ENCODE data around the gene TUBB1.

The TUBB1 gene

DNA sequence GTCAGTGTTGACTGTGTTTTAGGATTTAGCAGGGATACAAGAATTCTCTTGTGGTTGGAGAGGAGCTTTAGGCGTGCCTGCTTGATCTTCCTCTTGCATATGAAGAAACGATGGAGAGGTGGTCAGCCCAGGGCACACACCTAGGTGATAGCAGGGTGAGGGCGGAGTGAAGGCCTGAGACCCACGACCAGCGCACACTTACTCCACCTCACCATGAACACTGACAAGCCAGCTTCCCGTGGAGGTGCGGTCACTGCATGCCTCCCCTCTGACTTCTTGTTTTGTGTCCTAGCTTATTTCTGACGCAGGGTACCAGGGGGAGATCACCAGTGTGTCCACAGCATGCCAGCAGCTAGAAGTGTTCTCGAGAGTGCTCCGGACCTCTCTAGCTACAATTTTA, 30.0 kb upstream of the TUBB1 start:
- in situ Hi-C loops (cut with MboI; ENCODE audit: low sequenced_read_pairs) = no loop called here

DNA sequence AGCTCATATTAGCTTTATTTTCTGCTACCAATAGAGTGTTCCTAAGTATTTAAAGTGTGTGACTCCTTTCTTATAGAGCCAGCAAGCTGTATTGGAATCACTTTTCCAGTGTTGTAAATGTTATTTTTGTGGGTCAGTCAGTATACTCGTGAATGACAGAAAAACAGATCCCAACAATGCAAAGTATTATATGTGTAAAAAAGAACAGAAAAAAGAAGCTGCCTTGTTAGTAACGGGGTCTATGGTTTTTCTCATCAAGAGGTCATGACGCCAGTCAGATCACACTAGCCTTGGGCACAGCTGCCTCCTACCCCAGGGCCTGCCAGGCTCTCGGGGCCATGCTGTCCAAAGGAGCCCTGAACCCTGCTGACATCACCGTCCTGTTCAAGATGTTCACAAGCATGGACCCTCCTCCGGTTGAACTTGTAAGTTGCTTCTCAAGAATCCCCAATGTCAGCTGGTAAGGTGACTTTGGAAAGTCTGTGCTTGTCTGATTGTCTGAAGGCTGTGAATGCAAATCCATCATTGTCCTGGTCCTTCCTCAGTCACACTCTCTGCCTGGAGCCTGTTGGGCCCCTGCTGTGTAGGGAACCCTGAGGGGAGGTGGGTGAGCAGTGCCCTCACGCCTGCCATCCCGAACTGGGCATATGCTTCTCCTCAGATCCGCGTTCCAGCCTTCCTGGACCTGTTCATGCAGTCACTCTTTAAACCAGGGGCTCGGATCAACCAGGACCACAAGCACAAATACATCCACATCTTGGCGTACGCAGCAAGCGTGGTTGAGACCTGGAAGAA, 28.4 kb upstream of the TUBB1 start:
- in situ Hi-C loops (cut with MboI; ENCODE audit: low sequenced_read_pairs) = no loop called here

DNA sequence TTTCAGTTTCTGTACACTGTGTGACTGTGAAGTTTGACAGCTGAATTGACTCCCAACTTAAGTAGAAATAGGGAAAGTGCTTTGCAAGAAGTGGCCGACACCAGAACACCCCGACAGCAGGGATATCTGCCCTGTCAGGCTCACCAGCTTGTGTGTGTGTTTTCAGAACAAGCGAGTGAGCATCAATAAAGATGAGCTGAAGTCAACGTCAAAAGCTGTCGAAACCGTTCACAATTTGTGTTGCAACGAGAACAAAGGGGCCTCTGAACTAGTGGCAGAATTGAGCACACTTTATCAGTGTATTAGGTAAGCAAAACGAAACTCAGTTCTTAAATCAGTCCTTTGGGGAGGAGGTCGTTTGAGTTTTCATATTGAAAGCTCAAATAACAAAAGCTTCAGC, 27.5 kb upstream of the TUBB1 start:
- in situ Hi-C loops (cut with MboI; ENCODE audit: low sequenced_read_pairs) = no loop called here

DNA sequence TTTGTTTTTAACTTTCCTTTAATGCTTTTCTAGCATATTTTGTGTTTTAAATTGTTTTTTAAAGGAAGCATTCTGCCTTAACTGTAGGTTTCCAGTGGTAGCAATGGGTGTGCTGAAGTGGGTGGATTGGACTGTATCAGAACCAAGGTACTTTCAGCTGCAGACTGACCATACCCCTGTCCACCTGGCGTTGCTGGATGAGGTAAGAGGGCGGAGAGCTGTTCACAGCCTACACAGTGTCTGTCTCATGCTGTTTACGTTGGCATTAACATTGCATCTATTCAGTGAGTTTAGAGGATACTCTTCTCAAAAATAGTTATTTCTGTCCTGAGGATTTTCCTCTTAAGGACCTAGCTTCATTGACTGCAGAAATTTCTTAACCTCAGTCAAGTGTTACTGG, 26.3 kb upstream of the TUBB1 start:
- in situ Hi-C loops (cut with MboI; ENCODE audit: low sequenced_read_pairs) = no loop called here

DNA sequence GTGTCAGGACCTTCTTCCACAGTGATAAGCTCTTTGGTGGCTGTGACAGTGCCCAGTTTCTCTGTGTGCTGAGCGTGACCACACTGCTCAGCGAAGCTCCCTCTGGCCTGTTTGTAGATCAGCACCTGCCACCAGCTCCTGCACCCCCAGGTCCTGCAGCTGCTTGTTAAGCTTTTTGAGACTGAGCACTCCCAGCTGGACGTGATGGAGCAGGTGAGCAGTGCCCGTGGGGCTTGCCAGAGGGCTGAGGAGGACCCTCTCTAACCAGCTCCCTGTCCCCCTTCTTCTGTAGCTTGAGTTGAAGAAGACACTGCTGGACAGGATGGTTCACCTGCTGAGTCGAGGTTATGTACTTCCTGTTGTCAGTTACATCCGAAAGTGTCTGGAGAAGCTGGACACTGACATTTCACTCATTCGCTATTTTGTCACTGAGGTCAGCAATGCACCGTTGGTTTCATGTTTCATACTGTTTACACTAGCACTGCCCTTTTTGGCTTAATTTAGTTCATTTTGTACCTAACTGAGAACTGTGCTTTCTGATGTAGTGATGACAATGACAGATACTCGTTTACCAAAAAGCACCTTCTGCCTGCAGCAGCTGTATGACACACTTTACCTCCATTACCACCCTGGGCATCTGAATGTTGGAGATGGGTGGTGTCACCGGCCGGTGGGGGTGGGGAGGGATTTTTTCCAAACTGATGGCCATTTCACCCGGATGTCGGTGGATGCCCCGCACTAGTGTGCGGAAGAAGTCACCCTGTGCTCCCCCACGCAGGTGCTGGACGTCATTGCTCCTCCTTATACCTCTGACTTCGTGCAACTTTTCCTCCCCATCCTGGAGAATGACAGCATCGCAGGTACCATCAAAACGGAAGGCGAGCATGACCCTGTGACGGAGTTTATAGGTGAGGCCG, 25.6 kb upstream of the TUBB1 start:
- in situ Hi-C loops (cut with MboI; ENCODE audit: low sequenced_read_pairs) = no loop called here

DNA sequence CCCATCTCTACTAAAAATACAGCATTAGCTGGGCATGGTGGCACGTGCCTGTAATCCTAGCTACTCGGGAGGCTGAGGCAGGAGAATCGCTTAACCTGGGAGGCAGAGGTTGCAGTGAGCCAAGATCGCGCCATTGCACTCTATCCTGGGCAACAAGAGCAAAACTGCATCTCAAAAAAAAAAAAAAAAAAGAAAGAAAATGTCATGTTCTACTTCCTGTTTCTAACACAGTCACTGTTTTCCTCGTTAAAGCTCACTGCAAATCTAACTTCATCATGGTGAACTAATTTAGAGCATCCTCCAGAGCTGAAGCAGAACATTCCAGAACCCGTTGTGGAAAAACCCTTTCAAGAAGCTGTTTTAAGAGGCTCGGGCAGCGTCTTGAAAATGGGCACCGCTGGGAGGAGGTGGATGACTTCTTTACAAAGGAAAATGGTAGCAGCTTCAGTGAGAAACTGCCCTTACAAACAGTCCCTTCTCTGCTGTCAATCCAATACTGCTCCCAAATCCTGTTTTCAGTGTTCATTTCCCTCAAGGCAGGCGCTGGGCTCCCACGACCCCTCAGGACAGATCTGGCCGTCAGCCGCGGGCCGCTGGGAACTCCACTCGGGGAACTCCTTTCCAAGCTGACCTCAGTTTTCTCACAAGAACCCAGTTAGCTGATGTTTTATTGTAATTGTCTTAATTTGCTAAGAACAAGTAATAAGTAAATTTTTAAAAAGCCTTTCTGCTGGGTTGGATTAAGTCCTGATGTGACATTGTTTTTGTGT, 24.7 kb upstream of the TUBB1 start:
- in situ Hi-C loops (cut with MboI; ENCODE audit: low sequenced_read_pairs) = no loop called here

DNA sequence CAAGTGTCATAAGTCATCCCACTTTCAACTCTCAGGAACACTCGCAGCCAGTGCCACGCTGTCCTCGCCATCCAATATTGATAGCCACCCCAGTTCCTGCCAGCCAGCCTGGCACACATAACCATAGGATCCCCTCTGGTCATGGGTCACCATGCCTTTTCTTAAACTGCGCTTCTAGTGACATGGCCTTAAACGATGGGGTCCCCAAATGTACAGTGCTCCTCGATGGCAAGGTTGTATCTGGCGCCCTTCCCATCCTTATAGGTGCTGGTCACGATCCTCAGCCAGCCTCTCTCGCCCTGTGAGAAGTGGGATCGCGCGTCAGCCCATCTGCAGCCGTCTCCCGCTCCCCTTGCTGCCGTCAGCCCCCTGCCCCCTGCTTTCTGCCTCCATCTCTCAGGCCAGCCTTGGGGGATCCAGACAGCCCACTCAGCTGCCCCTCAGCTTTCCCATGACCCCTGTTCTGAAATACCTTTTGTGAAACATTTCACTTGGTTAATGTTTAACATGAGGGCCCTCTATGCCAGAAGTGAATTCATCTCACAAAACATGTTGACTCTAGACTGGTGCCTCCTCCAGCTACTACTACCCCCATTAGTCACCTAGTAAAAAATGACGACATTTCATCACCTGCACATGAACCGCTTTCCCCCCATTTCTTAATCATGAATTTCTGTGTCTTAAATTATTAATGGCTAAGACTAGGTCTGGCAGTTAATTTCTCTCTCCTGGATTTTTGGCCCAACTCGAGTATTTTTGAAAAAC, 23.6 kb upstream of the TUBB1 start:
- in situ Hi-C loops (cut with MboI; ENCODE audit: low sequenced_read_pairs) = no loop called here

DNA sequence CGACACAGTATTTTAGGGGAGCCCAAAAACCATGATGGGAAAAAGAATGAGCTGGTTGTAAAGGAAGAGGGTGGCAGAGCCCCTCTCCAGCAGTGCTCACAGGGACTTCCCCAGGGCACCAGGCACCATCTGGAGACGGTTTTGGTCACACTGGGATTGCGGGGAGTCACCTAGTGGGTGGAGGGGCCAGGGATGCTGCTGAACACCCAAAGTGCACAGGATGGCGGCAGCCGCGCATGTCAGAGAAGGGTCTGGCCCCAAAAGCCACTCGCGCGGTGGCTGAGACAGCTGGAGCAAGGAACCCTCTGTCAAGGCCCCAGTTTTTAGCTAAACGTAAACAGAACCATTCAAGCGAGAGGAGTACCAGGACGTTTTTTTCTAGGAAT, 23.0 kb upstream of the TUBB1 start:
- in situ Hi-C loops (cut with MboI; ENCODE audit: low sequenced_read_pairs) = no loop called here

DNA sequence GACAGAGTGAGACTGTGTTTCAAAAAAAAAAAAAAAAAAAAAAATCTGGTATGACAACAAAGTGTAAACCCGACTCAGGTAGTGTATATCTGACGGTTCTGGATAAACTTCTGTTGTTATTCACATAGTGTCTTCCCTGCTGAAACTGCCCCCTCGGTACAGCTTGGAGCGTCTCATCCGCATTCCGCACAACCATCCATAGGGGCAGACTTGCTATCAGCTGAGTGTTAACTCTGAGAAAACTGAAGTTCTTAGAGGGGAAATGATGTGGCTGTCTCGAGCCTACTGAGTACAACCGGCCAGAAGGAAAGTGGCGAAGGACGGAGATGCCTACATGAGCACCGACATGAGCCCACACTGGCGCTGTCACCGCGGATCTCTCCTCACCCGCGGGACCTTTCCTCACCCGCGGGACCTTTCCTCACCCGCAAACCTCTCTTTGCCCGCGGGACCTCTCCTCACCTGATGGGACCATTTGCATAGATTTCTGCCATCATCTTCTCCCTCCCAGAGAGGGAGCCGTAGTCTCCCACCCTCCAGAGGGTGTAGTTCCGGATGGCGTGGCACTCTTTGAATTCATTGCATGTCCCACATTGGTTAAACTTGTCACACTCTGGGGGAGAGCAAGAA, 22.0 kb upstream of the TUBB1 start:
- in situ Hi-C loops (cut with MboI; ENCODE audit: low sequenced_read_pairs) = no loop called here

DNA sequence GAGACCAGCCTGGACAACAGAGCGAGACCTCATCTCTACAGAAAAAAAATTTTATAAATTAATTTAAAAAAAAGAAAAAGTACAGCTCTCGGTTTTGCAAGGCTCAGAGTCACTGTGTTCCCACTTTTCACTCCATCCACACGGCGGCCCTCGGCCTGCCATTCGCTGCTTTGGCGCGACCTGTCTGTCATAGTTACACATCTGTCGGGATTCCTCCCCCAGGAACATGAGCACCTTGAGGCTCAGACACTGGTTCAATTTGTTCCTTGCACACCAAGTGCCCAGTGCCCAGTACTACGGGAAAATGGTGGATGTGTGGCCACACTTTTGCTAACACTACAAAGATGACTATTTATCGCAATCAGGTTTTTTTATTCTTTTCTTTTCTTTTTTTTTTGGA, 20.6 kb upstream of the TUBB1 start:
- in situ Hi-C loops (cut with MboI; ENCODE audit: low sequenced_read_pairs) = no loop called here

DNA sequence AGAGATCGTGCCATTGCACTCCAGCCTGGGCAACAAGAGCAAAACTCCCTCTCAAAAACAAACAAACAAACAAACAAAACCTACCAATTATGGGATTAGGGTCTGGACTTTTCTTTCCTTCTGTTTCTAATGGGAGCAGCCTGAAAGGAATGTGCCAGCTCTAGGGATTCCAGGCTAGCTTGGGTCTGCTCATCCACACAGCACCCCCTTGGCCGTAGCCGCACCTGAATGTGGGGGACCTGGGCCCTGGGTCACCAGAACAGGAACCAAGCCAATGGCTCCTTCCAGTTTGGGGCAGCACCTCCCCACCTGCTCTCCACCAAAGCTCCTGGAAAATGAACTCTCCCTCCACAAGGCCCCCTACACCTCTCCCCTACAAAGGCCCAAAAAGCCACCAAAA, 18.9 kb upstream of the TUBB1 start:
- in situ Hi-C loops (cut with MboI; ENCODE audit: low sequenced_read_pairs) = no loop called here

DNA sequence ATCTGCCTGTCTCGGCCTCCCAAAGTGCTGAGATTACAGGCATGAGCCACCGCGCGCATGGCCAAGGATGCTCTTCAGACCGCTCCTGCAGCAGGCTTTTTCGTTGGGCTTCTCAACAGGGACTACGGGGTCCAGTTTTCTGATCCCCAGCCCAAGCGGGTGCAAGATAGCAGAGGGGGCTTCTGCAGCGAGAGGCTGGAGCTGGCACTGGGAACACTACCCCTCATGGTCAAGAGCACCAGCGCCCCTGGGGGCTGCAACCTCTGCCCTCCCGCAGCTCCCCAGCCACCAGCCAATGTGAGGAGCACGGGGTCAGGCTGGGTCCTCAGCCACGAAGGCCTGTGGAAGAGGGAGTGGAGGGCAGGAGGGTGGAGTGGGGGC, 18.2 kb upstream of the TUBB1 start:
- in situ Hi-C loops (cut with MboI; ENCODE audit: low sequenced_read_pairs) = no loop called here

DNA sequence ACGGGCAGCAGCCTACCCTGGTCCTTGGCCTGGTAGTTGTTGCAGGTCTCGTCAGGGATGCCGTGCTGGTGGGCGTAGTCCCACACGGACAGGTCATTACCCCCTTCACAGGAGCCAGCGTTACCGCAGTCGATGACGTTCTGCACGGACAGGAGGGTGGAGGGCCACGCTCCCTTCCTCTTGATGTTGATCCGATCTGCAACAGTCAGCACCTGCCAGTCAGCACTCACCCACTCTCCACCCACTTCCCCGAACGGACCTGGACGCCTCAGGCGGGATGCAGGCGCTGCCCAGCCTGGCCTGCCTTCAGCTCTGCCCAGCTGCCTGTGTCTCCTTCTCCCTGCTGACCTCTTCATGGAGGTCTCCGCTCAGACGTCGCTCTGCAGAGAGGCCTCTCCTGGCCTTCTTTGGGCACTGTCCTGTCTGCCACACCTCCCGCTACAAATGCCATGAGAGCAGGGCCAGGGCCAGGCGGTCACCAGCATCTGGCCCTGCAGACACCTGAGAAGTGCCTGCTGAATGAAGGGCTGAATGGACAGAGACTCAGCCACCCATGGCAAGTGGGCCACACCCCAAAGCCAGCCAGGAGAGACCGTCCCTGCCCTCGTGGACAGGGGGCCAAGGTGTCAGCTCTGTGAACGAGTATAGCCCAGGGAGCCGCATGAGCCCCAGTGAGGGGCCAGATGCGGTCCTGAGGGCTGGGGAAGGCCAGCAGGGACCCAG, 17.6 kb upstream of the TUBB1 start:
- in situ Hi-C loops (cut with MboI; ENCODE audit: low sequenced_read_pairs) = no loop called here

DNA sequence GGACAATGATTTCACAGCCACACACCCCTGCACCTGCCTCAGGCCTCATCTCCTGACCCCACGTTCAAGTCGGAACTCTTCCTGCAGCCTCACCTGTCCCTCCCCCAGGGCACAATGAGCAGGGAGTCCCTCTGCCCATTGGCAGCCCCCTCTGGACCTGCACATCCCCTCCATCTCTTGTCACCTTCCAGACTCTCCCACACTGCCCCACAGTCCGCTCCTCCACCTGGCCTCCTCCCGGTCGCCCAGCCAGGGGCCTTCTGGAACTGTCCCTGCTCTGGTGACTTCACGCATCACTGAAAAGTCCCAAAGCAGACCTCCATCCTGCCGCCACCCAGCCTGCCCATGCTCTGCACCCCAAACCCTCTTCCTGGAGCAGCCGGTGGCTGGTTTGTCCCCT, 16.8 kb upstream of the TUBB1 start:
- in situ Hi-C loops (cut with MboI; ENCODE audit: low sequenced_read_pairs) = no loop called here

DNA sequence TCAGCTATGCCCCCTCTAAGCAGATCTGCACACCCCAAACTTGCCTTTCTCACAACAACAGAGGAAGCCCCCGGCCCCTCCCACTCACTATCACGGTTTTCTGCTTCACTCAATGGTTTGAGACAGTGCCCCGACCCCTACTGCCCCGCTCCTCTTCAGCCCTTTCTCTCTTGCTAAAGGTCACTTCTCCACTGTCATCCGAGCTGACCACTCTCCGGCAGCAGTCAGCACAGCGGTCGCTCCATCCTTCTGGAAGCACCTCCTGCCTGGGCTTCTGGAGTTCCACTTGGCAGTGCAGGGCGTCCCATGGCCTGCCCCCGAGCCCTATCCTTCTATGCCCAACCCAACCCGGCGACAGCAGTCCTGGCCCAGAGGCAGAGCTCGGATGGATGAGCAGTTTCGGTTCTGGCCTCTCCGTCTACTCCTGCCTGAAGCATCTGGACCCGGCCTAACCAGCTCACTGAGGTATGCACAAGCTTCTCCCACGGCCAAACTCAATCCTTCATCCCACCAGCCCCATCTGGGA, 16.3 kb upstream of the TUBB1 start:
- in situ Hi-C loops (cut with MboI; ENCODE audit: low sequenced_read_pairs) = no loop called here

DNA sequence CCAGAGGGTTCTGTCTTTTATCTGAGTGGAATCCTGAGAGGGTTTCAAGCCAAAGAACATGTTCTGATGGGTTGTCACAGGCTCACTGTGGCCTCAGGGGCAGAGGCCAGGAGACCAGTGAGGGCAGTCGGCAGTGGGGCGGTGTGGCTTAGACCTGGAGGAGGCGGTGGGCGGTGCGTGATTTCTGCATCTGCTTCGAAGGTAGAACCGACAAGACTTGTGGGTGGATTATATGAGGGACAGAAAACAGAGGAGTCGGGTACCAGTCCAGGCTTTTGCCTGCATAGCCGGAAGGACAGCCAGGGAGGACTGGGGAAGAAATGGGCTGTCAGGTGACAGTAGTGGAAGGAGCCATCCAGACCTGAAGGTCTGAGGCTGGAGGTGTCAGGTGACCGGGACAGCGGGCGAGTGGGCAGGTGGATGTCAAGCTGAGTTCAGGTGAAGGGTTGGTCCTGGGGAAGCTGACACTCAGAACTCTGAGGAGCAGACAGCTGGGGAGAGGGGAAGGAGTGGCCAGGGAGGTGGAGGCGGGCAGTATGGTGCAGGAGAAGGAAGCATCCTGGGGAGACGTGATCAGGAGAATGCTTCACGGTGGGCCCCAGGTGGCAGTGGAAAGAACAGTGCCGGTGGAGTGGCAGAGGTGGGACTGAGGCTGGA, 15.3 kb upstream of the TUBB1 start:
- in situ Hi-C loops (cut with MboI; ENCODE audit: low sequenced_read_pairs) = no loop called here

DNA sequence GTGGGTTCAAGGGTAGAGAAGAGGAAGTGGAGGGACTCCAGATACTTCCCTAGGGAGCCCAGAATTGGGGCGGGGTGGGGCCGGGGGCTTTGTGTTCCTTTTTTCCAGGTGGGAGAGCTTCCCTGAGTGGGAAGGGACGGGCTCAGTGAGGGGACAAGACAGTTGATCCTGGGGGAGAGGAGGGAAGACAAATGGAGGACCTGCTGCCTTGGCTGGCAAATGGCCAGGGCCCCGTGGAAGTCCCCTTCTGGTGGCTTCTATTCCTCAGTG, 14.8 kb upstream of the TUBB1 start:
- in situ Hi-C loops (cut with MboI; ENCODE audit: low sequenced_read_pairs) = no loop called here

DNA sequence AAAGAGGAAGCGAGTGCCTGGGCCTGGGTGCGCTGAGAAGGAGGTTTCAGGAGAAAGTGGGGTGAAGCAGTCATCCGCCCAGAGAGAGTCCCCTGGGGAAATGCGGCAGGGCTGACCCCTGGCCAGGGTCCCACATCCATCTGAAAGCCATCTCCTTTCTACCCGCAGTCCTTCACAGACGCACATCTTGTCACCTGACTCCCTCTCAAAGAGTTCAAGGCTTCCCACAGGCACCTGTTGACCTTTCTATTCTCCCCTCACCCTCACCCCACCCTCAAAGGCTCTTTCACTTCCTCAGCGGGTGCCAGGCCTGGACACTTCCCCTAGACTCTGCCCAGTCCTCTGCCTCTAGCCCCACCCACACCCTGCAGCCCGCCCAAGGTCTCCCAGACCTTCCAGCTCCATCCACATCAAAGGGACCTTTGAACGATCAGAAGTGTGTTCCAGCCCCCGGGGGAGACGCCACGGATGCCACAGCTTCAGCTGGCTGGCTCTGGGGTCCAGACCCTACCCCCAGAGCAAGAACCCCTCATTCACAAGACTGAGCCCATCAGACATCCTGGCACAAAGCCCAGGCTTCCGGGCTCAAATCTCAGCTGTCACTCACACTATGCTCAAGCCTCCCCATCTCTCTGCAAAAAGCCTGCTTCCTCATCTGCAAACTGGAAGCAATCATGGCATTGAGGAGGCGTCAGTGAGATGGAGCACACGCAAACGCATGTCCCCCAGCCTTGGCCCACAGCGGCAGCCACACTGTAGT, 14.3 kb upstream of the TUBB1 start:
- in situ Hi-C loops (cut with MboI; ENCODE audit: low sequenced_read_pairs) = no loop called here

Measured in HL-60/S4 treated with phorbol 12-myristate 13-acetate at 8.2 ng/mL for 4 days and 3 days (cell line).